Fibroblast of skin of right biceps (primary cell): ENCODE measurements around the gene RNU6-1.

Experiments
- DNase-seq: peaks from one replicate; pipeline ENCODE4 v3.0.0-alpha.2; 2013

The RNU6-1 gene

GRCh38 chr15:67796196-67797127 is 43.4 kb downstream of the RNU6-1 start:
- no peak for DNase-seq

GRCh38 chr15:67794832-67795574 is 44.8 kb downstream of the RNU6-1 start:
- no peak for DNase-seq

- DNase-seq = peak; percentile 41
These were observed 47.4 kb downstream of the RNU6-1 start for GRCh38 chr15:67792250-67792942.

- no peak for DNase-seq
These were observed 49.1 kb downstream of the RNU6-1 start for GRCh38 chr15:67790610-67791319.
